ENCODE results near the gene LCN6.
"Not testable (repeated sequence)": the region's sequence is repeated elsewhere in the genome, so short reads cannot be mapped to it uniquely, and the experiment has no call there.

LCN6 gene

DNA sequence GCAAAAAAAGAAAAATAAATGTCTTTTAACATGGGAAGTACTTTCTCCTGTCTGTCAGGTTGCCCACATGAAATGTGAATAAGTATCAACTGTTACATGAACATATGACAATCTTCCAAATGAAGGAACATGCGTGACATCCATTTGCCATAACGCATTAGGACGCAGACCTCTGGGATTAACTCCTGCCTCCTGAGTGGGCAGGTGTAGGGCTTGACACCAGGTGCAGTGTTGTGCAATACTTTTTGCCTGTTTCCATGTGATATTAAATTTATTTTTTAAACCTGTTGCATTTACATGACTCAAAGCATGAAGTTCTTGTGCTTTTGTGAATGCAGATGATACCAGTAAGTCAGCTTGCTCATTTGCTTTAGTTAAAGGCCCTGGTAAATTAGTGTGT is 34.1 kb upstream of the LCN6 start:
- no peak for DNase-seq

DNA sequence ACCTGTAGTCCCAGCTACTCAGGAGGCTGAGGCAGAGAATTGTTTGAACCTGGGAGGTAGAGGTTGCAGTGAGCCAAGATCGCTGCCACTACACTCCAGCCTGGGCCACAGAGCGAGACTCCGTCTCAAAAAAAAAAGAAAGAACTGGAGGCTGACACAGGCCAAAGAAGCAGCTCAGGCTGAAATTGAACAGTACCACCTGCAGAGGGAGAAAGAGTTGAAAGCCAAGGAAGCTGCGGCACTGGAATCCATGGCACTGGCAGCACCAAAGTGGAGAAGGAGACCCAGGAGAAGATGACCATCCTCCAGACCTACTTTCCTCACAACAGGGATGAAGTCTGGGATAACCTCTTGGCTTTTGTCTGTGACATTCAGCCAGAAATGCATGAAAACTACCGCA is 31.5 kb upstream of the LCN6 start:
- DNase-seq = no peak

DNA sequence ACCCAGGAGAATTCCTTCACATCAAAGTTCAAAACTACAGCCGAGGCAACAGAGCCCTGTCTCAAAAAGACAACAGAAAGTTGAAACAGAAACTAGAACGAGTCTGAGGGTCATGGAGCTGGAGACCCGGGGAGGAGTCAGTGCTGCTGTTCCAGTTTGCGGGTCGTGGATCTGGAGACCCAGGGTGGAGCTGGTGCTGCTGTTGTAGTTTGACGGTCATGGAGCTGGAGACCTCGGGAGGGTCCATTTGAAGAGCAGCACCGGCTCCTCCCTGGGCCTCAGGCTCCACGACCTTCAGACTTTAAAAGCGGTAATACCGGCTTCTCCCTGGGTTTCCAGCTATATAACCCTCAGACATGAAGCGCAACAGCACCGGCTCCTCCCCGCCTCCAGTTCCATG is 29.0 kb upstream of the LCN6 start:
- no peak for DNase-seq

DNA sequence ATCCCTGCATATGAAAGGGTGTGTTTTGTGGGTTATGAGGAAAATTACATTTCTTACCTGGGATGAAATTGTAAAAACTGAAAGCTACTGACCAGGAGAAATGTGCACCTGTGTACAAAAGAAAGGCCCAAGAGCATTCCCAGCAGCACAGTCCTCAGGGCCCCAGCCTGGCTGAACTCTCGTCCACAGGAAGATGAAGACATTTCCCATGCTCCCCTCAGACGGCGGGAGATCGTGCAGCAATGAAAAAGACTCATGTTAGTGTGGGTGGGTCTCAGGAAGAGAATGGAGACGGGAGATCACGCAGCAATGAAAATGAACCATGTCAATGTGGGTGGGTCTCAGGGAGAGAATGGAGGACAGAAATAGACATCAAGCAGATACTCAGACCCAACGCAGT is 28.6 kb upstream of the LCN6 start:
- no peak for DNase-seq

DNA sequence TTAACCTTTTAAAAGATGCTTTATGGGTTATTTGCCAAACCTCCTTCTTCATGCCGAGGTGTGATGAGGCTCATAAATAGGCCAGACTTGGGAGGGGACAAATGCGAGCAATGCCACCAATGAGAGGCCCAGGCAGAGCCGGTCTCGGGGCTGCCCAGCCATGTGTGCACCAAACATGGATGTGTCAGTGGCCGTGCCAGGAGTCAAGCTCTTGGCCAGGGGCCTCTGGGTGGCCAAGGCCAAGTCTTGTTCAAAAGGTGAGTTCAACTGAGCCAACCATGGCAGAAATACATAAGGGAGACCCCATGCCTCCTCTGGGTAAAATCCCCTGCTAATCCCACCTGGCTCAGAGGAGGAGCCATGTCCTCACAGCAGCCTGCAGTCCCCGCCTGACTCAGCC is 26.9 kb upstream of the LCN6 start:
- no peak for DNase-seq

DNA sequence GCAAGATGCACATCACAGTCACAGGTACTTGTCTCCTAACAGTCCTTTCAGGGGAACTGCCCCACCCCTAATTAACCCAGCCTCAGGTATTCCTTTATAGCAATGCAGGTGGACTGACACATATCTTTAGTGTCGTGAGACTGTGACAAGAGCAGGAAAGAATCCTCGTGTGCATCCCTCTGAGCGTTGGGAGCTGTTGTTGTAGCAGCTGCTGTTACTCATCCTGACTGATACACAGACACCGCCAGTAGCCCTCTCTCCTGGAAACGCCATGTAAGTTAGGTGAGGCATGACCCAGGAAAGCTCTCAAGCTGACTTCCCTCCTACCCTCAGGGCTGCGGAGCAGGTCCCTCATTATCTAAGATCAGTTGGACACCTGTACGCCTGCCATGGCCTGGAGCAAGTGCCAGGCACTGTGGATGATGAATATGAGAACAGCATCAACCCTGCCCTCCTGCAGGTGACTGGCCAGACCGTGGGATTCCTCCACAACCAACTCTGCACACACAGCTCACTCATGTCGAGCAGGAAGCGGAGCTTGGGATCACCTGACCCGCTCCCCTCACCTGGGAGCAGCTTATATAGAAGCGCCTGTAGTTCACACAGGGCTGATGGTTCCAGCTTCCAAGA is 26.2 kb upstream of the LCN6 start:
- DNase-seq = no peak

DNA sequence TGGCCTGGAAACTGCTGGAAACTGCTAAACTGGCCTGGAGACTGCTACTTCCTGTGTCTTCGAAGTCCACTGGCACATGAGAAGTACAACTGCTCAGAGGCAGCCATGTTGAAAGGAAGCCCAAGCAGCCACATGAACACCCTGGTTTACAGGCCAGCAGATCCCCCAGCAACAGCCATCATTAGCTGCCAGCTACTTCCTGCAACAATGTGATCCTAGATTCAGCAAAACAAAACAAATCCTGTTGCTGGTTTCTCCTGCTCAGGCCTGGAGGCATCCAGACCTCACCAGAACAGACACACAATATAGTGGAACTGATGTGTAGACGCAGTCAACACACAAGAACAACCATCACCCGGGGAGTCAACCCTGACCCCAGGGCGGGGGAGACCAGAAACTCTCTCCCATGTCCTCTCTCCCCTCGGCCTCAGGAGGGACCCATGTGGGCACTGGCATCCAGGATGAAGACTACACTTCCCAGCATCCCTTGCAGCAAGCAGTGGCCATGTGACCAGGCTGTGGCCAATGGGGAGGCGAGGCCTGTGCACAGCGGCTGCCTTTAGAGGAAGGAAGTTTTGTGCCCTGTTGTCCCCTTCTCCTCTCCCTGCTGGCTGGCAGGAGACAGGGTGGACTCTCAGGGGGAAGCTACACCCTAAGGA is 25.2 kb upstream of the LCN6 start:
- no peak for DNase-seq

DNA sequence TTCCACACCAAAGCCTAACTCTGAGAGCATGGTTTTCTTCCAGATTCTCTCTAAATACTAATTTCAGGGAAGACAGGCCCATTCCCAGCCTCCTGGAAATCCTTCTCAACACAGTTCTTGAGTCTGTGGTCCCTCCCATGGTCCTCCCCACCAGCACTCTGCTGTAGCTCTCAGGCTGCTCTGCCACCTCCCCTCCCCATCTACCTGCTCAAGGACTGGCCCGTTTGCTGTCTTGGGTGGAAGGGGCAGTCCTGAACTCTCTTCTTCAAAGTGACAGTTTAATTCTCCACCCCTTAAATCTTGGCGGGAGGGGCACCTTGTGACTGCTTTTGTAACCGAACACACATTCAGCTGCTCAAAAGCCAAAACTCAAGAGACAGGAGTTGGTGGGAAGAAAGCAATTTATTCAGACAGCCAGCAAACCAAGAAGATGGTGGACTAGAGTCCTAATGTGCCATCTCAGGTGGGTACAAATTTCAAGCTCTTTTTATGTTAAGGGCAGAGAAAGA is 23.6 kb upstream of the LCN6 start:
- DNase-seq = no peak

DNA sequence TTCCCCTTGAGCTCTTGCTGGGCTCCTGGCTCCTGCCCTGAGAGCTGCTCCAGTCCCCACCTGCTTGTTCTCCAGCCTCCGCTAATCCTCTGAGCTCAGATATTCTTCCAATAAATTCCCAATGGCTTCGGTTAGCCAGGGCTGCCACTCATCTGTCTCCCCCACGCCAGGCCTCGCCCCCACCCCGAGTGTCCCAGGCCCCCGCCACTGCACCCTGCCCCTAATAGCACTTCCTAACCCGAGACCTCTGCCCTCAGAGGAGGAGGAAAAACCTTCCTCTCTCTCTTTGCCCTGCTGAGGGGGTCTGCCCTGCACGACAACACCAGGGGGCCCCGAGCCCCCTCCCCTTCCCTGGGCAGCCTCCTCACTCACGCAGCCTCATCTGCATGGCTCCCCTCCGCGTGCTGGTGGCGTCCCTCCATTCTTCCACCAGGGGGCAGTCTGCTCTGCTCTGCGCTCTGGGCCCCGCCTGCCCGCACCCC is 21.4 kb upstream of the LCN6 start:
- no peak for DNase-seq

DNA sequence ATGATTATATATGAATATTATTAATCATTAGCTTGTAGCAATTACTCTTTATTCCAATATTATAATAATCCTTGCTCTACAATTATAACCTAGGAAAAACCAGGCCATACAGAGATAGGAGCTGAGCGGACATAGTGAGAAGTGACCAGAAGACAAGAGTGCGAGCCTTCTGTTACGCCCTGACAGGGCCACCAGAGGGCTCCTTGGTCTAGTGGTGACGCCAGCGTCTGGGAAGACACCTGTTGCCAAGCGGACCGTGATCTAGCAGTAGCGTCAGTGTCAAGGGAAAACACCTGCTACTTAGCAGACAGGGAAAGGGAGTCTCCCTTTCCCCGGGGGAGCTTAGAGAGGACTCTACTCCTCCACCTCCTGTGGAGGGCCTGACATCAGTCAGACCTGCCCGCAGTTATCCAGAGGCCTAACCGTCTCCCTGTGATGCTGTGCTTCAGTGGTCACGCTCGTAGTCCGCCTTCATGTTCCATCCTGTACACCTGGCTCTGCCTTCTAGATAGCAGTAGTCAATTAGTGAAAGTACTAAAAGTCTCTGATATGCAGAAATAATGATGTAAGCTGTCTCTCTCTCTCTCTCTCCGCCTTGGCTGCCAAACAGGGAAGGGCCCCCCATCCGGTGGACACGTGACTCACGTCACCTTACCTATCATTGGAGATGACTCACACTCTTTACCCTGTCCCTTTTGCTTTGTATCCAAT is 18.2 kb upstream of the LCN6 start:
- not testable (repeated sequence) for DNase-seq

DNA sequence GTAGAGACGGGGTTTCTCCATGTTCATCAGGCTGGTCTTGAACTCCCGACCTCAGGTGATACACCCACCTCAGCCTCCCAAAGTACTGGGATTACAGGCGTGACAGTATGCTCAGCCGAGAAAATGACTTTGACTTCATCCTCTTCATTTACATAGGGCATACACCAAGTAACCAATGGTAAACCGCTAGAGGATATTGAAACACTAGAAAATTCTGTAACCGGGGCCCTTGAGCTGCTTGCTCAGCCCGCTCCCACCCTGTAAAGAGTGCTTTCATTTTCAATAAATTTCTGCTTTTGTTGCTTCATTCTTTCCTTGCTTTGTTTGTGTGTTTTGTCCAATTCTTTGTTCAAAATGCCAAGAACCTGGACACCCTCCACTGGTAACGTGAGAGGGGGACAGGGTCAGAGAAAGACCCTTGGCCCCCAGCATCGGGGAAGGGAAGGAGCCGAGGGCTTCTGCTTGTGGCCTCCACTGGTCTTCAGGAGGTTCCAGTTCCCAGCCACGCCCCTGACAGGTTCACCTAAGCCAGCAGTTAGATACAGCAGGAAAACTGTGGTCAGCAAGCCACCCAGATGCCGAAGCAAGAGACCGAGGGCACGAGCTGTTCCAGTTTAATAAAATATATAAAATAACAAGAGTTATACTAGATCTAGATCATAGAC is 17.6 kb upstream of the LCN6 start:
- not testable (repeated sequence) for DNase-seq

DNA sequence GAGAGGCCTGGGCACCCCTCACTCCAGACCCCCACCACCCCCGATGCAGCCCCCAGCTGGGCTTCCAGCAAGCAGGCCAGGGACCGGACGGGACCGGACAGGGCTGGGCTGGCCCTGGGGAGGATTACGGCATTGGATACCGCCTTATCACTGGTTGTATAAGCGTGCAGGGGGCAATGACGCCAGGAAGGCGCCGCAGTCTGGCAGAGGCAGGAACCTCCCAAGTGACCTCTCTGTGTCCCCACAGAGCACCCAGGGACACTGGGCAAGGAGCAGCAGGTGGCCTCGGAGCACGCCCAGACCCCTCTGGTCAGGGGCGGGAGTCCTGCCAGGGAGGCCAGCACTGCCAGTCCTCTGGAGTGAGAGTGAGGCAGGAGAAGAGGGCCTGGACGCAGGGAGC is 16.7 kb upstream of the LCN6 start:
- no peak for DNase-seq

DNA sequence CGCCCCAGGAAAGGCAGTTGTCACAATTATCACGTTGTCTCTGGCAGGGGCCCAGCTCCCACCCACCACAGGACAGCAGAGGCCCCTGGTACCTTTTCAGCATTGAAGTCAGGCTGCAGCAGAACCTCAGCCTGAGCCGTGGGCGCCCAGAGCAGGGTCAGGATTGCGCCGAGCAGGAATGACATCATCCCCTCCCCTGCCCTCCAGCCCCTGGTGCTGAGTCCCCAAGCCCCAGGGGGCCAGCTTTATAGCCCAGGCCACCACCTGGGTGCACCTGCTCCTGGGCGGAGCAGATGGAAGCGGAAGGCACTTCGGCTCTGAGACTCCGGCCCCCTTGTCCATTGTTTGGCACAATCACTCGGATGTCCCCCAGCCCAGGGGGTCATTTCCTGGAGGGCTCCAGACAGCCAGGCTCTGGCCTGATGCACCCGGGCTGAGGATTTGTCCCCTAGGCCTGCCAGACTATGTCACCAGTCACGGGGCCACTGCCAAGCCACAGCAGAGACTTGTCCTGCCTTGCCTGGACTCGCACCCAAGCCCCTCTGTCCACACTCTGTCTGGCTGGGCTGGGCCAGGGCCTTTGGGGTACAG is 16.1 kb upstream of the LCN6 start, which contains the start of gene LCN15:
Gene LCN15 (minus strand): TSS at position 218 of the 591 bp plus-strand sequence. CDS start 30 bp downstream, at position 188.
- no peak for DNase-seq

DNA sequence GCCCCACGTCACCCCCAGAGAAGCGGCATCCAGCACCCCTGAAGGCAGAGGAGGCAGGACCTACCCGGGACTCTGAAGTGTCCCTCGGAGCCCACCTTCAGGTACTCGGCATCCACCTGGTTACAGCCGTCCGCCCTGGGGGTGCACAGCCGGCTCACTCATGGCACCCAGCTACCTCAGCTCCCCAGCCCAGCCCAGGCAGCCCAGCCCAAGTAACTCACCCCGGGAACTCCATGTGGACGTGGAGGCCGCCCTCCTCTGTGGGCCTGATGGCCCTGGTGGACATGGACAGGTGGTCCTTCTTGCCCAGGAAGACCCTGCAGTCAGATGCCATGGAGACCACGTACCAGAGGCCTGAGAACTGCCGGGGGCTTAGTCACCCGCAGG is 15.3 kb upstream of the LCN6 start:
- DNase-seq = no peak

DNA sequence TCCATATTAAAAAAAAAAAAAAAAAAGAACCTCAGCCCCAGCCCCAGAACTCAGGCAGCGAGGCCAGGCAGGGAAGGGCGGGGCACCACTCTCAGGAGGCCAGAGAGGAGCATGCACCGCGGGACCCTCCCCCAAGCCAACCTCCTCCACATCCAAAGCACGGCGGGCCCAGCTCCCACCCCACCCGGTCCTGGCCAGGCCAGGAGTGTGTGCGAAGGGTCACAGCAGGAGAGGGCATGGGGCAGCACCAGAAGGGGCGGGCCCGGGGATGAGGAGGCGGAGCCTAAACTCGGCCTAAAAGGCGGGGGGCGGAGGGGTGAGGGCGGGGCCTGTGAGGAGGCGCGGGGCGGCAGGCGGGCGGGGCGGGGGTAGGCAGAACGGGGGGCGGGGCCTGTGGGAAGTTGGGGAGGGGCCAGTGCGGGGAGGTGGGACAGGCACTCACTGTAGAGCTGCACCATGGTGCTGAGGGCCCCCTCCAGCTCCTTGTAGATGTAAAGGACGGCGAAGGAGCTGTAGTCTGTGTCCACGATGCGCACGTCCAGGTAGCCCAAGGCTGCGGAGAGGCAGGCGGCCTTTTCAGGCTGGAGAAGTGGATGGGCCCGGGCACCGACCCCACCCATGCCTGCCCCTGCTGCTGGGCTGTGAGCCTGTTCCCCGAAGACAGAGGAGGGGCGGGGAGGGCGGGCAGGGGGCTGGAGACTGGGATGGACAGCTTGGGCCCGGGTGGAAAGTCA is 14.8 kb upstream of the LCN6 start:
- DNase-seq = no peak

DNA sequence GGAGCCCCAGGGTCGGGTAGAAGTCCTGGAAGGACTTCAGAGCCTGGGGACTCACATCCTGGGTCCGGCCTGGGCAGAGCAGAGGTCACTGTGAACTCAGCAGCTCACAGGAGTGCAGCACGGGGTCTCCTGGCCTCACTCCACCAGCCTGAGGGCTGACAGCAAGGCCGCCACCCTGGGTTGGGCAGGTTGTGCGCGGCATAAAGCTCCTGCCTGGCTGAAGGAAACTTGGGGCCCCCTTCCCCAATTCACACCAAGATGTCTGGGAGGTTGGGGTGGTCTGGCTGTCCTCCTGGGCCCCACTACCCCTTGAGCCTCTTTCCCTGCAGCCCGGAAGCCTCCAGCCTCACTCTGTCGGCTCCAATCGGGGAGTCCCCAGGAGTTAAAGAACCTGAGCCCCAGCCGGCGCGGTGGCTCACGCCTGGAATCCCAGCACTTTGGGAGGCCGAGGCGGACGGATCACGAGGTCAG is 13.9 kb upstream of the LCN6 start:
- DNase-seq = no peak

DNA sequence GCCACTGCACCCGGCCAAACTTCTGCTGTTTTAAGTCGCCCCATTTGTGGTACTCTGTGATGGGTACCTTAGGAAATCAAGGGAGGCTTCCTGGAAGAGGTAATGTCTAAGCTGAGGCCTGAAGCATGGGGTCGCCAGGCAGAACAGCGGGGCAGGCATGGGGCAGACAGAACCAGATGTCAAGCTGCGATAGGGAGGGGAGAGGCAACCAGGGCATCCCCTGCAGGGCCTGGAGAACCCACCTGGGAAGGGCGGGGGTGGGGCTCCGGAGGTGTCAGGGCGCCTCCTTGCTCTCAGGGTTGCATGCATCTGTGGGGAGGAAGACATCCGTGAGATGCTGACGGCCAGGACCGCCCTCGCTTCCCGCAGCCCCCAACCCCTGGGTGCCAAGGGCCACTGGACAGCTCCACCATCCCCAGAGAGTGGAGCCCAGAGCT is 13.2 kb upstream of the LCN6 start:
- DNase-seq = no peak

DNA sequence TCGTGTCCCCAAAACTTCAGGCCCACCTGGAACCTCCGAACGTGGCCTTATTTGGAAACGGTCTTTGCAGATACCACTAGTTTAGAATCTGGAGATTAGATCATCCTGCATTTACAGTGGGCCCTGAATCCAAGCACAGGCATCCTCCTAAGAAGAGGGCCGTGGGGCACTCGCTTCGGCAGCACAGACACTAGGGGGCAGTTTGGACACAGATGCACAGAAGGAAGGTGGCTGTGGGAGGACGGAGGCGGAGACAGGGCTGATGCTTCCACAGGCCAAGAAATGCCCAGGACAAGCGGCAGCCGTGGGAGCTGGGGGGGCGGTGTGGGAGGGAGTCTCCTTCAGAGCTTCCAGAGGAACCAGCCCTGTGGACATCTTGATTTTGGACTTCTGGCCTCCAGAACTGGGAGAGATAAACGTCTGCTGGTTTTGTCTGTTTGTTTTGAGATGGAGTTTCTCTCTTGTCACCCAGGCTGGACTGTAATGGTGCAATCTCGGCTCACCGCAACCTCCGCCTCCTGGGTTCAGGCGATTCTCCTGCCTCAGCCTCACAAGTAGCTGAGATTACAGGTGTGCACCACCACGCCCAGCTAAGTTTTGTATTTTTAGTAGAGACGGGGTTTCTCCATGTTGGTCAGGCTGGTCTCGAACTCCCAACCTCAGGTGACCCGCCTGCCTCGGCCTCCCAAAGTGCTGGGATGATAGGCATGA is 12.7 kb upstream of the LCN6 start:
- not testable (repeated sequence) for DNase-seq

DNA sequence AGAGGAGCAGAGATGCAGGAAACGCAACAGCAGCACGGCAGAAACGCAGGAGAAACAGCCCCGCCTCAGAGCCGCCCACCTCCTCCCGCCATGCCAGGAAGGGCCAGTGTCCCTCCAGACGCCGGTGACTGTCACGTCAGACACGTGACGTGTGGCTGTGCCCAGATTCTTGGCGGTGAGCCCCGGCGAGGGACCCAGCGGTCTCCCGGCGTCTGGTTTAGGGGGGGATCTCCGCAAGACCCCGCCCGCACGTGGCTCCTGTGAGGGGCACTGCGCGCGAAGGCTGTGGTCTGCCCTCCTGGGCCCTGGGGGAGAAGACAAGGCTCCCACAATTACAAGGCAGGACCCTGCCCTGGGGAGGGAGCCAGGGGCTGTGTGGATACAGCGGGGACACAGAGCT is 12.1 kb upstream of the LCN6 start:
- no peak for DNase-seq

DNA sequence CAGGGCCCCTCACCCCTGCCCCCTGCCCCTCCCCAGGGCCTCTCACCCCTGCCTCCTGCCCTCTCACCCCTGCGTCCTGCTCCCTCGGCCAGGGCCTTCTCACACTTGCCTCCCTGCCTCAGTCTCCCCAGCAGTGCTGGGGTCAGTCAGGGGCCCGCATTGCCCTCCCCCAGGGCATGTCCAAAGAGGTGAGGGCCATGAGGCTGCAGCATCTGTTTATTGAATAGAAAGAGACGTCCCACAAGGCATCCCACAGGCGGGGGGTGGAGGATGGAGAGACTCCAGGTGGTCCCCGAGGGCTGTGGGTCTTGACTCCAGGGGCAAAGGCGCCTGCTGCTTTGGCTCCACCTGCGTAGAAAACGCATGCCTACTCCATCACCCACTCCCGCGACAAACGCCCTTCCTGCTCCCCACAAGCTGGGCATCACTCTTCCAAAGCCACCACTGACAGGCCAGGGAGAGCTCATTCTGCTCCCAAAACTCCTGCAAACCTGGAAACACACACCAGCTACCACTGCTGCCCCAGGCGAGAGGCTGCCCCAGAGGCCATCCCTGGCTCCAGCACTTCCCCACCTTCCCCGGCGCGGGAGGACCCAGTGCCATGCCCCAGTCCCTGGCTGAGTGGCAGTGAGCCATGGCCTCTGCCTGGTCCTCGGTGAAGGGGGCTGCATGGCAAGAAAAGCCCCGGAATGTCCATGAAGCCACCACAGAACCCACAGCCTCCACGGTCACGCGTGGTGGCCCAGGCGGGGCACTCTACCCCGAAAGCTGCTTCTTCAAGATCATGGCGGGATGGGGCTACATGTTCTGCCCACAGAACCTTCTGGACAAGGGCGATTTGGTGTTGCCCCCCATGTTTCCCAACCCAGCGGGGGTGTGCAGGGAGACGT is 11.4 kb upstream of the LCN6 start:
- no peak for DNase-seq
